Measurements from ENCODE around the gene TMED10. TPM values are rescaled to one million over a fixed set of nuclear protein-coding genes. Genes with fewer than 3 reads are reported as not detected.
"Not testable (repeated sequence)": the region's sequence is repeated elsewhere in the genome, so short reads cannot be mapped to it uniquely, and the experiment has no call there.

Gene TMED10
- total RNA-seq, 2 experiments from 2014 or later: 173 to 179 TPM

DNA sequence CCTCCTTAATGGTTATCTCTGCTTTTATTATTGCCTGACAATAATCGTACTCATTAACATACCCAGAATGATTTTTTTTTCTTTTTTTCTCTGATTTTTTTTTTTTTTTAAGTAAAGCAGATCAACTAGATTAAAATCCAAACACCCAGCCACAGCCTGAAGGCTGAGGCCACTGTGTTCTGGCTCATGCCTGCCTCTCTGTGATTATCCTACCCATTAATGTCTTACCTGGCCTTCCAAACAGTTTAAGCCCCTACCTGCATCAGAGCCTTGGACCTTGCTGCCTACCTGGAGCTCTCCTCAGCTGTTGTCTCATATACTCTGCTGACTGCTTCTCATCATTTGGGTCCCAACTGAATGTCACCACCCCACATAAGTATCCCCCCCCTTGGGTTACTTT is 6.8 kb upstream of the TMED10 start:
- intact Hi-C loops (cut with micrococcal nuclease): no loop called here
- POLR2A ChIA-PET: no interaction called here
- TF ChIP-seq, protein P1, sequence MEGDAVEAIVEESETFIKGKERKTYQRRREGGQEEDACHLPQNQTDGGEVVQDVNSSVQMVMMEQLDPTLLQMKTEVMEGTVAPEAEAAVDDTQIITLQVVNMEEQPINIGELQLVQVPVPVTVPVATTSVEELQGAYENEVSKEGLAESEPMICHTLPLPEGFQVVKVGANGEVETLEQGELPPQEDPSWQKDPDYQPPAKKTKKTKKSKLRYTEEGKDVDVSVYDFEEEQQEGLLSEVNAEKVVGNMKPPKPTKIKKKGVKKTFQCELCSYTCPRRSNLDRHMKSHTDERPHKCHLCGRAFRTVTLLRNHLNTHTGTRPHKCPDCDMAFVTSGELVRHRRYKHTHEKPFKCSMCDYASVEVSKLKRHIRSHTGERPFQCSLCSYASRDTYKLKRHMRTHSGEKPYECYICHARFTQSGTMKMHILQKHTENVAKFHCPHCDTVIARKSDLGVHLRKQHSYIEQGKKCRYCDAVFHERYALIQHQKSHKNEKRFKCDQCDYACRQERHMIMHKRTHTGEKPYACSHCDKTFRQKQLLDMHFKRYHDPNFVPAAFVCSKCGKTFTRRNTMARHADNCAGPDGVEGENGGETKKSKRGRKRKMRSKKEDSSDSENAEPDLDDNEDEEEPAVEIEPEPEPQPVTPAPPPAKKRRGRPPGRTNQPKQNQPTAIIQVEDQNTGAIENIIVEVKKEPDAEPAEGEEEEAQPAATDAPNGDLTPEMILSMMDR (IDR thresholded peaks at IDR 0.05): no peak

DNA sequence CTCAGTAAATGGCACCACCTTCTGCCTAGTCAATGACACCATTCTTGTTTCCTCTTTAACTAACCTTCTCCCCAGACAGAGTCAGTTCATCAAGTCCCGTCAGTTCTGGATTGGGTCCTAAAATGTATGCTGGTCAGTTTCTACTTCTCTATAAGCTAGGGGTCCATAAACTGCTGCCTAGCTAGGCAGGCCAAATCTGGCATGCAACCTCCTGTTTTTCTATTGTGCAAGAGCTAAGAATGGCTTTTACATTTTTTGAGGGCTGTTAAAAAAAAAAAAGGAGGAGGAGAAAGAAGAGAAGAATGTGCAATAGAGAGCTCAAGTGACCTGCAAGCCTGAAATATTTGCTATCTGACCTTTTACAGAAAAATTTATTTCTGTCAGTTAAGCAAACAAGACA is 6.4 kb upstream of the TMED10 start:
- Mint-ChIP-seq H3K27ac (no peak overlapping the region), H3K27me3 (peaks cover 5% of the 10 kb centered on the region), H3K36me3 (ENCODE audit: low read depth) (no peaks in the 10 kb centered on the region), H3K4me3 (no peak overlapping the region), H3K9me3 (no peaks in the 10 kb centered on the region), H3K4me1 (ENCODE audit: low read depth) (peaks cover 5% of the 10 kb centered on the region)
- intact Hi-C loops (cut with micrococcal nuclease): no loop called here
- TF ChIP-seq, protein P1 (IDR thresholded peaks at IDR 0.05): no peak
- POLR2A ChIA-PET: interaction anchor here (0.9 kb wide), 1 partner anchor 23 kb away, joined by 3 read pairs; no protein-coding TSS in a partner anchor
- ATAC-seq: no peak
- CTCF ChIA-PET: interaction anchor here (0.9 kb wide), 1 partner anchor 26 kb away, joined by 3 read pairs; no protein-coding TSS in a partner anchor
- DNase-seq: no peak

More for the DNA sequence above, 6.8 kb upstream of the TMED10 start:
- no peaks in the 10 kb centered on the region for H3K9me3 Mint-ChIP-seq
- peaks cover 5% of the 10 kb centered on the region for H3K4me1 Mint-ChIP-seq (ENCODE audit: low read depth)
- DNase-seq (no peak), ATAC-seq (no peak)
- CTCF ChIA-PET: interaction anchor here (0.8 to 1.0 kb wide), 3 partner anchors 25 to 56 kb away, joined by 3 to 4 read pairs (median 3); no protein-coding TSS in a partner anchor
- peaks cover 5% of the 10 kb centered on the region for H3K27me3 Mint-ChIP-seq
- no peak overlapping the region for H3K27ac Mint-ChIP-seq
- no peaks in the 10 kb centered on the region for H3K36me3 Mint-ChIP-seq (ENCODE audit: low read depth)
- H3K4me3 Mint-ChIP-seq: no peak overlapping the region

DNA sequence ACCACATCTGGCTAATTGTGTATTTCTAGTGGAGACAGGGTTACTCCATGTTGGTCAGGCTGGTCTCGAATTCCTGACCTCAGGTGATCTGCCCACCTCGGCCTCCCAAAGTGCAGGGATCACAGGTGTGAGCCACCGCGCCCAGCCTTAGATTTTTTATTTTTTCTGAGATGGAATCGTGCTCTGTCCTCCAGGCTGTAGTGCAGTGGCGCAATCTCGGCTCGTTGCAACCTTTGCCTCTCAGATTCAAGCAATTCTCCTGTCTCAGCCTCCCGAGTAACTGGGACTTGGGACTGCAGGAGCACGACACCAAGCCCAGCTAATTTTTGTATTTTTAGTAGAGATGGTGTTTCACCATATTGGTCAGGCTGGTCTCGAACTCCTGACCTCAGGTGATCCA is 5.8 kb upstream of the TMED10 start:
- H3K4me3 Mint-ChIP-seq; H3K36me3 Mint-ChIP-seq (ENCODE audit: low read depth); DNase-seq; H3K27me3 Mint-ChIP-seq; ATAC-seq; intact Hi-C loops (cut with micrococcal nuclease); H3K4me1 Mint-ChIP-seq (ENCODE audit: low read depth); H3K9me3 Mint-ChIP-seq; H3K27ac Mint-ChIP-seq: not testable (repeated sequence)
- ChIA-PET POLR2A (interaction anchor here (0.9 kb wide), 1 partner anchor 22 kb away, joined by 3 read pairs; no protein-coding TSS in a partner anchor), CTCF (interaction anchor here (1.4 kb wide), 1 partner anchor 126 kb away, joined by 3 read pairs; no protein-coding TSS in a partner anchor)

DNA sequence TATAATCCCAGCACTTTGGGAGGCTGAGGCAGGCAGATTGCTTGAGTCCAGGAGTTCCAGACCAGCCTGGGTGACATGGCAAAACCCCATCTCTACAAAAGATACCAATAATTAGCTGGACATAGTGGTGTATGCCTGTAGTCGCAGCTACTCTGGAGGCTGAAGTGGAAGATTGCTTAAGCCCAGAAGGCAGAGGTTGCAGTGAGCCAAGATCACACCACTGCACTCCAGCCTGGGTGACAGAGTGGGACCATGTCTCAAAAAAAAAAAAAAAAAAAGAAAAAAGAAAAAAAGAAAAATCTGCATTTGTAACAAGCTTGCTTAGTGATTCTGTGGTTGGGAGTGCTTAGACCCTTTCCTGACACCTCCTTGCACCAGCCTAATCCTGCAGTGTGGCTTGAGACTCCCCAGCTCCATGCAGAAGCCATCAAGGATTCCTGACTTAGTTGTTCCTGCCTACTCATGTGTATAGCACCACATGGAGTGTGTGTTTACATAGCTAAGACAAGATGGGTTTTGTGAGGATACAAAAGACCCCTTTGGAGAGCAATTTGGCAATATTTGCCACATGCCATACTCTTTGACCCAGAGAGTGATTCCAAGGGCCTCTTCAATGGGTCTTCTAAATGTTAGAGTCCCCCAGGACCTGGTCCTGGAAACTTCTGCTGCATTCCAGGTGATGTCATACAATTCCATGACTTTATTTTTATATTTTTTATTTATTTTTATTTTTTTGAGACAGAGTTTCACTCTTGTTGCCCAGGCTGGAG is 5.1 kb upstream of the TMED10 start:
- no peak overlapping the region for H3K4me3 Mint-ChIP-seq
- no peaks in the 10 kb centered on the region for H3K9me3 Mint-ChIP-seq

DNA sequence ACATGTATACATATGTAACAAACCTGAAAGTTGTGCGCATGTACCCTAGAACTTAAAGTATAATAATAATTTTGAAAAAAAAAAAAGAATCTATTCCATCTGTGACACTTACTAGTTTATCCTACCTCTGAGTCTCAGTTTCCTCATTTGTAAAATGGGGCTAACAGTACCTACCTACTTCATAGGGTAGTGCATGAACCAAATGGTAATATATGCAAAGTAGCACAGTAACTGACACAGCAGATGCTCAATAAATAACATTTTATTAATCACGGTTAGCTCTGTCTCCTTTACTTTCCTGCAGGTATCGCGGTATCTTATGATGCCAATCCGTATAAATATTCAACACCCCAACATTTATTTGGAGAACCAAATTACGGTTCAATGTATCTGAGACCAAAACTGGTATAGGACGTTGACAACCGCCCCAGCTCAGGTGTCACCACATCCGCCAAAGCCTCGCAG is 703 bp downstream of the TMED10 start:
- CTCF ChIA-PET: interaction anchor here (1.3 to 1.4 kb wide), 2 partner anchors 50 to 120 kb away, joined by 3 to 5 read pairs; no protein-coding TSS in a partner anchor
- Mint-ChIP-seq H3K4me3 (peak overlapping the region; percentile 96), H3K4me1 (ENCODE audit: low read depth) (peaks cover 40% of the 10 kb centered on the region), H3K27me3 (no peaks in the 10 kb centered on the region), H3K9me3 (no peaks in the 10 kb centered on the region), H3K27ac (peak overlapping the region; percentile 99), H3K36me3 (ENCODE audit: low read depth) (peaks cover 14% of the 10 kb centered on the region)
- peak; percentile 15 for ATAC-seq
- no peak for DNase-seq
- TF ChIP-seq, protein P1 (IDR thresholded peaks at IDR 0.05): no peak
- intact Hi-C loops (cut with micrococcal nuclease): no loop called here
- POLR2A ChIA-PET: interaction anchor here (0.7 to 1.3 kb wide), 5 partner anchors 18 to 103 kb away, joined by 3 to 5 read pairs (median 3); partner anchors contain the start of gene FOS

More for the DNA sequence above, 5.1 kb upstream of the TMED10 start:
- ATAC-seq: no peak
- no peaks in the 10 kb centered on the region for H3K36me3 Mint-ChIP-seq (ENCODE audit: low read depth)
- no peak overlapping the region for H3K27ac Mint-ChIP-seq
- H3K4me1 Mint-ChIP-seq (ENCODE audit: low read depth): peaks cover 8% of the 10 kb centered on the region
- TF ChIP-seq, protein P1 (IDR thresholded peaks at IDR 0.05): no peak
- intact Hi-C loops (cut with micrococcal nuclease): no loop called here
- ChIA-PET CTCF (interaction anchor here (1.2 to 1.4 kb wide), 2 partner anchors 24 to 126 kb away, joined by 3 read pairs; no protein-coding TSS in a partner anchor), POLR2A (interaction anchor here (0.6 kb wide), 1 partner anchor 29 kb away, joined by 3 read pairs; no protein-coding TSS in a partner anchor)
- H3K27me3 Mint-ChIP-seq: peaks cover 2% of the 10 kb centered on the region
- DNase-seq: no peak
